HG03135 (cell line): ENCODE results near the gene TTC28.
"Not testable (repeated sequence)": the region's sequence is repeated elsewhere in the genome, so short reads cannot be mapped to it uniquely, and the experiment has no call there.

Experiments
- ATAC-seq: cut with Tn5 transposase; IDR thresholded peaks from one replicate; pipeline ENCODE4 v1.9.1; 2021; ENCODE audit warnings: mild to moderate bottlenecking, moderate library complexity; ENCODE audit not compliant: unreplicated experiment

TTC28 gene

GRCh38 chr22:28604966-28605761, 74.5 kb downstream of the TTC28 start:
- ATAC-seq = no peak

GRCh38 chr22:28601915-28602314, 77.7 kb downstream of the TTC28 start:
- ATAC-seq = no peak

- no peak for ATAC-seq
Measured at GRCh38 chr22:28600546-28601143, 79.0 kb downstream of the TTC28 start.

- no peak for ATAC-seq
Measured at GRCh38 chr22:28599693-28600092, 79.9 kb downstream of the TTC28 start.

GRCh38 chr22:28597665-28598064, 82.0 kb downstream of the TTC28 start:
- no peak for ATAC-seq

GRCh38 chr22:28594797-28595462, 84.7 kb downstream of the TTC28 start:
- no peak for ATAC-seq

- ATAC-seq = no peak
Measured at GRCh38 chr22:28594076-28594796, 85.4 kb downstream of the TTC28 start.

- ATAC-seq = no peak
Measured at GRCh38 chr22:28593299-28593698, 86.3 kb downstream of the TTC28 start.

- no peak for ATAC-seq
Measured at GRCh38 chr22:28589102-28589750, 90.4 kb downstream of the TTC28 start.

- ATAC-seq = no peak
Measured at GRCh38 chr22:28585324-28585723, 94.3 kb downstream of the TTC28 start.

- ATAC-seq = no peak
Measured at GRCh38 chr22:28582806-28583205, 96.8 kb downstream of the TTC28 start.

- ATAC-seq = no peak
Measured at GRCh38 chr22:28581016-28581415, 98.6 kb downstream of the TTC28 start.

- ATAC-seq = no peak
Measured at GRCh38 chr22:28576162-28576561, 103.5 kb downstream of the TTC28 start.

GRCh38 chr22:28574159-28574788, 105.4 kb downstream of the TTC28 start:
- no peak for ATAC-seq

- no peak for ATAC-seq
Measured at GRCh38 chr22:28570696-28571373, 108.8 kb downstream of the TTC28 start.

- ATAC-seq = not testable (repeated sequence)
Measured at GRCh38 chr22:28568974-28569373, 110.7 kb downstream of the TTC28 start.

GRCh38 chr22:28568099-28568498, 111.5 kb downstream of the TTC28 start:
- no peak for ATAC-seq

- ATAC-seq = not testable (repeated sequence)
Measured at GRCh38 chr22:28566920-28567499, 112.6 kb downstream of the TTC28 start.

GRCh38 chr22:28563636-28564035, 116.0 kb downstream of the TTC28 start:
- no peak for ATAC-seq
